Large intestine (tissue), 3 donors: ENCODE data around the gene OR6J1. TPM values are rescaled to one million over a fixed set of nuclear protein-coding genes. Genes with fewer than 3 reads are reported as not detected.
"Not testable (repeated sequence)": the region's sequence is repeated elsewhere in the genome, so short reads cannot be mapped to it uniquely, and the experiment has no call there.

Experiments
- DNase-seq, 2 donors: peaks; one replicate each; pipeline versions ENCODE4 v3.0.0 to v3.0.0-alpha.2; 2013
- H3K27ac ChIP-seq: one replicate; pipeline ENCODE4 v1.5.1; 2013; ENCODE audit warnings: low read length
- H3K27me3 ChIP-seq: 2 replicates; pipeline ENCODE4 v1.6.1; 2013; ENCODE audit warnings: low read length; ENCODE audit not compliant: control insufficient read depth, insufficient read depth
- H3K36me3 ChIP-seq: 2 replicates; pipeline ENCODE4 v1.6.1; 2013; ENCODE audit warnings: low read length; ENCODE audit not compliant: control insufficient read depth, insufficient read depth
- H3K4me1 ChIP-seq: one replicate; pipeline ENCODE4 v1.6.1; 2013; ENCODE audit warnings: low read length; ENCODE audit not compliant: control insufficient read depth, insufficient read depth
- H3K4me3 ChIP-seq: one replicate; pipeline ENCODE4 v1.5.1; 2013; ENCODE audit warnings: low read length
- H3K9me3 ChIP-seq: one replicate; pipeline ENCODE4 v1.6.1; 2013; ENCODE audit warnings: mild to moderate bottlenecking, low read depth, low read length, moderate library complexity; ENCODE audit not compliant: control insufficient read depth
- WGBS: methylation state at CpG from one replicate; pipeline ENCODE4 v1.1.5; 2013; ENCODE audit warnings: low lambda C conversion rate; ENCODE audit not compliant: insufficient coverage; 5-methylcytosine and 5-hydroxymethylcytosine counted together
- polyA plus RNA-seq: library from polyadenylated mRNA; unstranded; fragments of 120-200 nt; gene quantifications from one replicate; pipeline ENCODE4 v1.2.1, GENCODE V29; 2013

OR6J1 gene
- polyA plus RNA-seq, 1 donor = not detected

- DNase-seq = peak; percentile 48 to 57
- no peak overlapping the region for H3K27ac ChIP-seq
- H3K9me3 ChIP-seq = no peaks in the 10 kb centered on the region
- H3K36me3 ChIP-seq = no peaks in the 10 kb centered on the region
- no peak overlapping the region for H3K4me3 ChIP-seq
- WGBS = no CpG with 5 or more reads among the region's 4 CpGs
- no peaks in the 10 kb centered on the region for H3K27me3 ChIP-seq
- peaks cover 17% of the 10 kb centered on the region for H3K4me1 ChIP-seq
These were observed 9.0 kb upstream of the OR6J1 start for GRCh38 chr14:22653012-22653621.

- H3K27me3 ChIP-seq = no peaks in the 10 kb centered on the region
- peaks cover 6% of the 10 kb centered on the region for H3K4me1 ChIP-seq
- DNase-seq = no peak
- H3K9me3 ChIP-seq = no peaks in the 10 kb centered on the region
- no CpG with 5 or more reads among the region's 2 CpGs for WGBS
- no peak overlapping the region for H3K4me3 ChIP-seq
- H3K27ac ChIP-seq = no peak overlapping the region
- no peaks in the 10 kb centered on the region for H3K36me3 ChIP-seq
These were observed 7.4 kb upstream of the OR6J1 start for GRCh38 chr14:22651586-22651985.

- WGBS = no CpG with 5 or more reads among the region's 3 CpGs
- no peaks in the 10 kb centered on the region for H3K9me3 ChIP-seq
- peak; percentile 23 to 46 for DNase-seq
- H3K27me3 ChIP-seq = no peaks in the 10 kb centered on the region
- no peak overlapping the region for H3K27ac ChIP-seq
- H3K36me3 ChIP-seq = no peaks in the 10 kb centered on the region
- H3K4me1 ChIP-seq = peaks cover under 1% of the 10 kb centered on the region
- H3K4me3 ChIP-seq = no peak overlapping the region
These were observed 6.9 kb upstream of the OR6J1 start for GRCh38 chr14:22650960-22651521.

- no peaks in the 10 kb centered on the region for H3K36me3 ChIP-seq
- H3K4me3 ChIP-seq = no peak overlapping the region
- H3K4me1 ChIP-seq = no peaks in the 10 kb centered on the region
- H3K9me3 ChIP-seq = no peaks in the 10 kb centered on the region
- no peak for DNase-seq
- no peaks in the 10 kb centered on the region for H3K27me3 ChIP-seq
- 71% methylated on average over 3 of the region's 7 CpGs for WGBS
- H3K27ac ChIP-seq = no peak overlapping the region
These were observed 6.0 kb upstream of the OR6J1 start for GRCh38 chr14:22650046-22650739.

GRCh38 chr14:22648506-22648905 is 4.4 kb upstream of the OR6J1 start:
- no peaks in the 10 kb centered on the region for H3K9me3 ChIP-seq
- no peak overlapping the region for H3K4me3 ChIP-seq
- no peaks in the 10 kb centered on the region for H3K36me3 ChIP-seq
- peaks cover 8% of the 10 kb centered on the region for H3K4me1 ChIP-seq
- WGBS = no CpG with 5 or more reads among the region's 2 CpGs
- H3K27me3 ChIP-seq = no peaks in the 10 kb centered on the region
- DNase-seq = no peak
- no peak overlapping the region for H3K27ac ChIP-seq

GRCh38 chr14:22646570-22647254 is 2.6 kb upstream of the OR6J1 start:
- no peak overlapping the region for H3K27ac ChIP-seq
- peaks cover 8% of the 10 kb centered on the region for H3K4me1 ChIP-seq
- no peaks in the 10 kb centered on the region for H3K27me3 ChIP-seq
- no peaks in the 10 kb centered on the region for H3K9me3 ChIP-seq
- no peak for DNase-seq
- H3K4me3 ChIP-seq = no peak overlapping the region
- no peaks in the 10 kb centered on the region for H3K36me3 ChIP-seq
- no CpG with 5 or more reads among the region's 4 CpGs for WGBS

- H3K9me3 ChIP-seq = no peaks in the 10 kb centered on the region
- peak; percentile 72 to 86 for DNase-seq
- no peaks in the 10 kb centered on the region for H3K27me3 ChIP-seq
- peak overlapping the region; percentile 64 for H3K27ac ChIP-seq
- 14% methylated on average over 2 of the region's 3 CpGs for WGBS
- H3K36me3 ChIP-seq = no peaks in the 10 kb centered on the region
- H3K4me3 ChIP-seq = no peak overlapping the region
- peaks cover 8% of the 10 kb centered on the region for H3K4me1 ChIP-seq
These were observed 2.3 kb downstream of the OR6J1 start for GRCh38 chr14:22641846-22642245.

GRCh38 chr14:22640192-22640591 is 4.0 kb downstream of the OR6J1 start:
- Histone ChIP-seq H3K4me1 (peaks cover 8% of the 10 kb centered on the region), H3K9me3 (peaks cover 7% of the 10 kb centered on the region), H3K4me3 (no peak overlapping the region), H3K36me3 (no peaks in the 10 kb centered on the region), H3K27me3 (no peaks in the 10 kb centered on the region), H3K27ac (no peak overlapping the region)
- DNase-seq = no peak

GRCh38 chr14:22635980-22636379 is 8.2 kb downstream of the OR6J1 start:
- H3K27ac ChIP-seq, H3K27me3 ChIP-seq, H3K4me3 ChIP-seq, H3K4me1 ChIP-seq, H3K36me3 ChIP-seq, H3K9me3 ChIP-seq, DNase-seq: not testable (repeated sequence)
- no CpG with 5 or more reads among the region's 1 CpG for WGBS

- Histone ChIP-seq H3K27me3 (no peaks in the 10 kb centered on the region), H3K9me3 (peaks cover 7% of the 10 kb centered on the region), H3K4me3 (no peak overlapping the region), H3K27ac (no peak overlapping the region), H3K36me3 (no peaks in the 10 kb centered on the region), H3K4me1 (no peaks in the 10 kb centered on the region)
- DNase-seq = no peak
- 60% methylated on average over 1 of the region's 8 CpGs for WGBS
These were observed 9.8 kb downstream of the OR6J1 start for GRCh38 chr14:22634233-22634900.
